CD14-positive monocyte (primary cell): Measurements from ENCODE around the gene KLF14. TPM values are rescaled to one million over a fixed set of nuclear protein-coding genes. Genes with fewer than 3 reads are reported as not detected.

Experiments used
- DNase-seq, 3 donors: peaks; one replicate each; pipeline ENCODE4 v3.0.0-alpha.2; 2011 to 2022
- H2AFZ ChIP-seq: 2 replicates; pipeline ENCODE4 v1.6.0; 2012; ENCODE audit warnings: mild to moderate bottlenecking, low read depth, low read length, inconsistent platforms; ENCODE audit not compliant: insufficient read depth, poor library complexity, severe bottlenecking
- H3K27ac ChIP-seq, 2 donors: 1 replicate in 1 of 2; 2 replicates in 1 of 2; pipeline ENCODE4 v1.5.1; 2012 to 2013; ENCODE audit warnings: low read length in 2 of 2, control low read depth in 1 of 2, inconsistent platforms in 1 of 2, low read depth in 1 of 2, mild to moderate bottlenecking in 1 of 2
- H3K27me3 ChIP-seq, 2 donors: one replicate each; pipeline versions ENCODE4 v1.6.0 to v1.6.1; 2011 to 2013; ENCODE audit warnings: low read length in 2 of 2; ENCODE audit not compliant: control insufficient read depth in 2 of 2, insufficient read depth in 2 of 2
- H3K36me3 ChIP-seq, 2 donors: replicated peaks in 1 of 2; 1 replicate in 1 of 2; 2 replicates in 1 of 2; pipeline versions ENCODE4 v1.5.1 to v1.6.1; 2012 to 2013; ENCODE audit warnings: low read length in 2 of 2, control low read depth in 1 of 2, inconsistent platforms in 1 of 2, mild to moderate bottlenecking in 1 of 2; ENCODE audit not compliant: insufficient read depth in 2 of 2, control insufficient read depth in 1 of 2
- H3K4me1 ChIP-seq, 2 donors: 1 replicate in 1 of 2; 2 replicates in 1 of 2; pipeline versions ENCODE4 v1.5.1 to v1.6.1; 2012 to 2013; ENCODE audit warnings: low read length in 2 of 2, control low read depth in 1 of 2, inconsistent platforms in 1 of 2, mild to moderate bottlenecking in 1 of 2, moderate library complexity in 1 of 2; ENCODE audit not compliant: insufficient read depth in 2 of 2, control insufficient read depth in 1 of 2
- H3K4me2 ChIP-seq: replicated peaks from 2 replicates; pipeline ENCODE3; 2012; ENCODE audit warnings: low read length, moderate library complexity, mild to moderate bottlenecking; ENCODE audit not compliant: poor library complexity, severe bottlenecking; ENCODE audit errors: extremely low read depth
- H3K4me3 ChIP-seq, 3 experiments: fragments of 200-600 bp in 1 of 3; sonication (generic) in 1 of 3; replicated peaks in 1 of 3; 1 replicate in 2 of 3; 2 replicates in 1 of 3; pipeline ENCODE4 v1.5.1; 2011 to 2013; ENCODE audit warnings: low read length in 3 of 3, mild to moderate bottlenecking in 3 of 3, control low read depth in 2 of 3, low read depth in 2 of 3, inconsistent platforms in 1 of 3, moderate library complexity in 1 of 3
- H3K79me2 ChIP-seq: 2 replicates; pipeline ENCODE4 v1.6.0; 2012; ENCODE audit warnings: mild to moderate bottlenecking, control low read depth, inconsistent platforms, low read length, moderate library complexity; ENCODE audit not compliant: insufficient read depth
- H3K9ac ChIP-seq: 2 replicates; pipeline ENCODE4 v1.6.0; 2017; ENCODE audit warnings: low read length, mild to moderate bottlenecking; ENCODE audit not compliant: insufficient read depth, poor library complexity, severe bottlenecking
- H3K9me3 ChIP-seq, 2 donors: replicated peaks in 1 of 2; 1 replicate in 1 of 2; 2 replicates in 1 of 2; pipeline versions ENCODE4 v1.5.1 to v1.6.1; 2012 to 2013; ENCODE audit warnings: low read length in 2 of 2, control low read depth in 1 of 2; ENCODE audit not compliant: control insufficient read depth in 1 of 2, insufficient read depth in 1 of 2
- H4K20me1 ChIP-seq: 2 replicates; pipeline ENCODE4 v1.6.0; 2012; ENCODE audit warnings: mild to moderate bottlenecking, low read length, control low read depth, moderate library complexity; ENCODE audit not compliant: insufficient read depth
- H3K27ac Mint-ChIP-seq, 7 donors: one replicate each; pipeline ENCODE4 v1.8.0; 2020; ENCODE audit warnings: mild to moderate bottlenecking in 7 of 7, mixed read lengths in 7 of 7, moderate library complexity in 6 of 7, inconsistent platforms in 2 of 7
- H3K27me3 Mint-ChIP-seq, 3 donors: one replicate each; pipeline ENCODE4 v1.8.0; 2021 to 2022; ENCODE audit warnings: low read depth in 3 of 3, mild to moderate bottlenecking in 3 of 3, mixed read lengths in 3 of 3, moderate library complexity in 3 of 3, inconsistent platforms in 1 of 3
- H3K36me3 Mint-ChIP-seq, 2 donors: one replicate each; pipeline ENCODE4 v1.8.0; 2020; ENCODE audit warnings: mixed read lengths in 2 of 2, inconsistent platforms in 1 of 2, mild to moderate bottlenecking in 1 of 2
- H3K4me1 Mint-ChIP-seq: one replicate; pipeline ENCODE4 v1.8.0; 2020; ENCODE audit warnings: mild to moderate bottlenecking, mixed read lengths
- H3K4me3 Mint-ChIP-seq, 2 donors: one replicate each; pipeline ENCODE4 v1.8.0; 2020; ENCODE audit warnings: mild to moderate bottlenecking in 2 of 2, mixed read lengths in 2 of 2, moderate library complexity in 1 of 2
- H3K9me3 Mint-ChIP-seq, 7 donors: one replicate each; pipeline ENCODE4 v1.8.0; 2020 to 2022; ENCODE audit warnings: mixed read lengths in 7 of 7, mild to moderate bottlenecking in 6 of 7, moderate library complexity in 6 of 7, inconsistent platforms in 2 of 7
- CTCF ChIP-seq: fragments of 200-600 bp; IDR thresholded peaks from one replicate; pipeline ENCODE4 v1.8.0; 2022; ENCODE audit warnings: antibody characterized with exemption, mild to moderate bottlenecking
- WGBS: methylation state at CpG from one replicate; pipeline ENCODE4 v1.1.5; 2013; ENCODE audit warnings: missing lambda C conversion rate; ENCODE audit not compliant: insufficient coverage; 5-methylcytosine and 5-hydroxymethylcytosine counted together
- intact Hi-C, 2 donors: fragments of 100-400 bp; cut with micrococcal nuclease; formaldehyde crosslinking; loops; one replicate each; pipeline versions ENCODE4 v1.15.0 to v1.15.1; 2023
- polyA plus RNA-seq, 3 donors: library from polyadenylated mRNA; depleted of rRNA in 1 of 3; unstranded in 2 of 3; stranded (reverse) in 1 of 3; fragments of 300-500 nt in 2 of 3; fragments of >200 nt in 1 of 3; fragmentation: Illumina TruSeq in 2 of 3; gene quantifications; 1 replicate in 2 of 3; 2 replicates in 1 of 3; pipeline ENCODE4 v1.2.3, GENCODE V29; 2012 to 2021

Gene KLF14
- polyA plus RNA-seq, 3 donors, result 0.09 TPM; not detected in 2

- Histone ChIP-seq H3K79me2 (no peaks in the 10 kb centered on the region), H3K4me3 (peak overlapping the region in 1 of 3 experiments; percentile 56), H3K27me3 (peaks cover 53 to 63% of the 10 kb centered on the region in 2 donors), H4K20me1 (no peaks in the 10 kb centered on the region), H3K27ac (peak overlapping the region; percentile 42 to 90), H2AFZ (no peak overlapping the region), H3K4me1 (peaks cover 26 to 30% of the 10 kb centered on the region in 2 donors), H3K36me3 (no peaks in the 10 kb centered on the region), H3K9ac (peak overlapping the region; percentile 41), H3K9me3 (no peaks in the 10 kb centered on the region), H3K4me2 (peak overlapping the region; percentile 60)
- no peak overlapping the region for H3K4me3 Mint-ChIP-seq
- H3K27me3 Mint-ChIP-seq, result peaks cover 38 to 44% (median 44%) of the 10 kb centered on the region in 3 donors
- H3K27ac Mint-ChIP-seq, result no peak overlapping the region
- WGBS, result 0% methylated on average over 4 of the region's 4 CpGs
- DNase-seq, result peak; percentile 60 to 69 (median 69)
- peaks cover 0 to 5% (median 0%) of the 10 kb centered on the region in 7 donors for H3K9me3 Mint-ChIP-seq
- intact Hi-C loops, result no loop called here
- TF ChIP-seq CTCF, result no peak
- no peaks in the 10 kb centered on the region for H3K36me3 Mint-ChIP-seq
- H3K4me1 Mint-ChIP-seq, result no peaks in the 10 kb centered on the region
Observed at GRCh38 chr7:130740606-130741005, 6.6 kb upstream of the KLF14 start.

GRCh38 chr7:130736298-130736900 lies 2.4 kb upstream of the KLF14 start:
- peaks cover 58 to 65% (median 61%) of the 10 kb centered on the region in 3 donors for H3K27me3 Mint-ChIP-seq
- intact Hi-C loops, result no loop called here

More at GRCh38 chr7:130736298-130736900, 2.4 kb upstream of the KLF14 start:
- H3K4me1 ChIP-seq, result peaks cover 22 to 32% of the 10 kb centered on the region in 2 donors
- H3K27me3 ChIP-seq, result peaks cover 62 to 76% of the 10 kb centered on the region in 2 donors
- no peak overlapping the region for H3K9ac ChIP-seq
- H3K4me3 Mint-ChIP-seq, result peak overlapping the region in 1 of 2 donors; percentile 29
- no peaks in the 10 kb centered on the region for H4K20me1 ChIP-seq
- H3K4me1 Mint-ChIP-seq, result peaks cover 16% of the 10 kb centered on the region
- no peak overlapping the region for H2AFZ ChIP-seq
- WGBS, result no CpG with 5 or more reads among the region's 5 CpGs
- no peak overlapping the region for H3K4me3 ChIP-seq
- no peak overlapping the region for H3K27ac Mint-ChIP-seq
- H3K36me3 Mint-ChIP-seq, result peaks cover 6 to 14% of the 10 kb centered on the region in 2 donors
- TF ChIP-seq CTCF, result no peak
- no peaks in the 10 kb centered on the region for H3K36me3 ChIP-seq
- peaks cover 21% of the 10 kb centered on the region in 2 donors for H3K9me3 ChIP-seq
- no peaks in the 10 kb centered on the region for H3K79me2 ChIP-seq
- peaks cover 11 to 30% (median 24%) of the 10 kb centered on the region in 7 donors for H3K9me3 Mint-ChIP-seq
- H3K4me2 ChIP-seq, result no peak overlapping the region
- DNase-seq, result no peak
- H3K27ac ChIP-seq, result no peak overlapping the region
